ENCODE data around the gene DLG5.
A peak's percentile ranks its signal among the peaks of the same experiment; 100 is the strongest.

DLG5 gene

DNA sequence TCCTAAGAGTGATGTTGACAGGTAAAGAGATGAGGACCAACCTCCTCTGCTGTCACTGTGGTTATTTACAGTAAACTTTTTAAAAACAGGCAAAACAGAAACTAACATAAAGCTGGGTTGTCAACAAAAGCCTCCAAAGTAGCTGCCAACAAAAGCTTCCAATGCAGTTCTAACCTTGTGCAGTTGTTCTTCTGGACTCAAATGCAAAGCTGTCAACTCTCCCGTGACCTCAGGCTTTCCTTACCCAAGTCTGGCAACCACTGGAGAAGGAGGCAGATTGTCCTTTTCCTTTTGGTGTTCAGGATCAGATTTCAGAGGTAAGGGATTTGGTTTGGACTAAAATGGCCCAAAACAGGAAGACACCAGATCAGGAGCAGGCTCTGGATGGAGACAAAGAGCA lies 63.1 kb downstream of the DLG5 start:
- DNase-seq: no peak

DNA sequence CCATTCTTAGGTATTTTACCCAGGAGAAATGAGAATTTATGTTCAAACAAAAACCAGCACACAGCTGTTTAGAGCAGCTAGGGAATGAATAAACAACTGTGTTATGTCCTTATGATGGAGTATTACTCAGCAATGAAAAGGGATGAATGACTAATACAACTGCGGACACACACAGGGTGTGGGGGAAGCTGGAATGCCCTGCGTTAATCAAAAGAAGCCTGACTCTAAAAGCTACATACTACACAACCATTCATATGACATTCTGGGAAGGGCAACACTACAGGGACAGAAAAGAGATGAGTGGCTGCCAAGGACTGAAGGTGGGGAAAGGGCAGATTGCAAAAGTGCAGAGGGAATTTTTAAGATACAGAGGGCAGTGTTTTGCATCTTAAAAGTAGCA lies 64.0 kb downstream of the DLG5 start:
- no peak for DNase-seq

GRCh38 chr10:77861366-77861765 lies 65.2 kb downstream of the DLG5 start:
- DNase-seq: no peak

- DNase-seq: no peak
These were observed 66.7 kb downstream of the DLG5 start for GRCh38 chr10:77859865-77860282.

DNA sequence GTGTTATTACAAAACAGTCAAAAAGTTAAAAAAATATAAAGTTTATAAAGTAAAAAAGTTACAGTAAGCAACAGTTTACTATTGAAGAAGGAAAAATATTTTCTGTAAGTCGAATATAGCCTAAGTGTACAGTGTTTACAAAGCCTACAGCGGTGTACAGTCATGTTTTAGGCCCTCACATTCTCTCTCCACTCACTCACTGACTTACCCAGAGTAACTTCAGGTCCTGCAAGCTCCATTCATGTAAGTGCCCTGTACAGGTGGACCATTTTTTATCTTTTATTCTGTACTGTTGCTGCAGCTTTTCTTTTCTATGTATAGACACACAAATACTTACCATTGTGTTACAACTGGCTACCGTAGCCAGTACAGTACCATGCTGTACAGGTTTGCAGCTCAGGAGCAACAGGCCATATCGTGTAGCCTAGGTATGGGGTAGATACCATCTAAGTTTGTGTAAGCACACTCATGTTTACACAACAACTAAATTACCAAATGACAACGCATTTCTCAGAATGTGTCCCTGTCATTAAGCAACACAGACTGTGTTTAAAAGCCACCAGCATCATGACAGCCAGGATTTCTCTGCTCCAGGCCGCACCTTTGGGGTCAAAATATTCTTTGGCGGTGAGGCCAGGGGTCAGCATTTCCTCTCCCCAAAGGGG lies 67.2 kb downstream of the DLG5 start:
- DNase-seq: no peak

DNA sequence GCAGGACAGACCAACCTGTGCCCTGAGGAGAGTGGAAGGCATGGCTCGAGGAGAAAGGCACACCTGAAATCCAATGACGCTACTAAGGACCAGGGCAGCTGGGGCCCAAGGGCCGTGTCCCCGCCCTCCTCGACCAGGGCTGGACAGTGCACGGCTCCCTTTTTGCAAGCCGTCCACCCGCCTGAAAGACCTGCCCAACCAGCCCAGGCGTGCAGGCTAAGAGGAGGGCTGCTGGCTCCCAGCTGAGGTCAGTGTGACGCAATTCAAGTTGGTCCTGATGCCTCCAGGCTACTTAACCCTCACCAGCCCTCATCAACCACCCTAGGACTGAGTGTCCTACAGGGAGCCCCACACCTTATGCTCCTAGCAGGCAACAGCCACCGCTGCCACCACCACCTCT lies 69.3 kb downstream of the DLG5 start:
- DNase-seq: no peak

DNA sequence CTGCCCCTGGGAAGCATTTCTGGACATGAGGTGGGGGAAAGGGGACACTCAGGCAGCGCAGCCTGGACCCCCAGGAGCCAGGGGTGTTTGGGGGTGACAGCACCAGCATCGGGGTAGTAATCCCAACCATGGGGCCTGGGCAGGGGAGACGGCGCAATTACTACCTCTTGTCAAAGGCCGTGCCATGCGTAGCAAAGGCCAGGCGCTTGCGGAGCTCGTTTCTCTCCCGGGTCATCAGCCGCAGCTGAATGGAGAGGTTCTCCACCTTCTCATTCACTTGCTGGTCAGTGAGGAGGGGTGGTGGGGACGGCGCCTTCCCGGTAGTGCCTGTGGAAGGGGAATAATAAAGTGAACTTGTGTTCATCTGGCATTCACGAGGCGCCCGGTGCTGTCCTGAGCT lies 70.0 kb downstream of the DLG5 start:
- DNase-seq: no peak

GRCh38 chr10:77855404-77856155 lies 71.0 kb downstream of the DLG5 start:
- DNase-seq: no peak

DNA sequence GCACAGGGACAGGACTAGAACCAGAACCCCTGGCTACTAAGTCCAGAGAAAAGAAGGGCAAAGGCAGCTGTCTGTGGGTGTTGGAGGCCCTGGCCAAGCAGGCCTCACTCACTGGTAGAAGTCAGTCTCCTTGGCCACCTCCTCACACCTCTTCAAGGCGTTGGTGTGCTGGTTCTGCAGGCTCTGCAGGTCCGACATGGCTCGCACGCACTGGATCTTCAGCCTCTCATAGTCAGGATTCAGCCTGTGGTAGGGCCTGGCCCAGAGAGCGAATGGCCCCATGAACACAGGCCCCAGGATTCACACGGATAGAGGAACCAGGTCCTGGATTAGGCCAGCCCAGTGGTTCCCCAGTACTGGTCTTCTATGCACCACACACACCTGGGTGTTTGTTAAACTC lies 72.4 kb downstream of the DLG5 start:
- DNase-seq: no peak

DNA sequence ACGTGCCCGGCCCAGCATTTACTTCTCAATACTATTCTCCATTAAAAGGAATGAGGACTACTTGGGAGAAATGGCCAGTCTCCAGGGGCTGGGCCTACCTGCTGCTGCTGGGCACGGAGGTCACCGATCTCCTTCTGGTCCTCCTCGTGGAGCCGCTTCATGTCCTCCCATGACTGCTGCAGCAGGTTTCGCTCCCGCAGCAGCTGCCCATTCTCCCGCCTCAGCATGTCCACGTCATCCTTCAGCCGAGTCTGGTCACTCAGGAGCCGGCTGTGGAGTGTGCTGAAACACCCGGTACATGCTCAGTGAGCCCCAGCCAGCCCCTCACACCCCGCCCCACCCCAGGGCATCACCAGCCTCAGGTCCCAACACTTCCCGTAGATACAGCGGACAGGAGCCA lies 73.3 kb downstream of the DLG5 start:
- no peak for DNase-seq

DNA sequence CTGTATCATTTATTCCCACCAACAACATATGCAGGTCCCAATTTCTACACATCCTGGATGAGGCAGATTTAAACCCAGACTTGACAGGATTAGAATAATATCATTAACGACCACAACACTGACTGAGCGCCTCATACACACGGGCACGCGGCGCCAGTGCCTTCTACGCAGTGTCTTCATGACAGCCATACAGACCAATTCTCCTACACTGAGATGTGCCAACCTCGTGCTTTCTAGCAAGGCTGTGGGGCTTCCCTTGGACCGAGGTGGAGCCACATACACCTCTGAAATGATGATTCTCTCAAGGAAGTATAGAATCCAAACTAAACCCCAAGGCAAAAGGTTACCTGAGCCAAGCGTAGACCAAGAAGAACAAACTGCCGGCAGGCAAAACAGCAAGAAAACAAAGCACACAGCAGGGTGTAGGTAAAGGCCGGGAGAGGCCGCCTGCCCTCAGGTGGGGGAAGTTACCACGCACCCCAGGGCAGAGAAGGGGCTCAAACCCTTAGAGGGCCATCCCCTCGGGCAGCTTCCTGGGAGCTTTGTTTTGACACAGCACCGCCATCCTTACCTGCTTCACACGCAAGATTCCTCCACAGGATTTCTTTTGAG lies 75.8 kb downstream of the DLG5 start:
- no peak for DNase-seq

DNA sequence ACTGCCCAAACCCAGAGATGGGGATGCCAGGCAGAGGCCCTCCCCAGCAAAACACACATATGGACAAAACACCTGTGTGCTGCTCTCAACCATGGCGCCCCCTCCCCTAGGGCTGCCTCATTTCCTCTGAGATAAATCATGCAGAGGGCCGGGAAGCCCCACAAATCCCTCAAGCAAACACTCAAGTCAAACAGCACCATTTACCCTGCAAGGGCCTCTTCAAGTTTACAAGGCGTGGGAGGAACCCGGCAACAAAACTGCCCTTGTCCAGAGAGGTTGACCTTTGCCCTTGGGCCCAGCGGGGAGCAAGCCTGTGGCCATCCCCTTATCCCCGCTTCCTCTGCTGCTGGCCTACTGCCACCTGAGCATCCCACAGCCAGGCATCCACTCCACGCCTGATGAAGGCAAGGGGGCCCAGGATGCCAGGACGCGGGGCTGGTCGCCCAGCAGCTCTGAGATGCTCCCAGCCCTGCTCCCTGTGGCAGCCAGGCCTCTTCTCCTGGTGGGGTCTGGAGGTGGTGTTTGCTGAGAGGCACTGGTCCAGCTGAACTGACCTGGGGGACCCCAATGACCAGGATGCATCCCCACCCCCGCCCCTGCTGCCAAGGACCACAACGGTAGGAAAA lies 77.4 kb downstream of the DLG5 start:
- DNase-seq: no peak

DNA sequence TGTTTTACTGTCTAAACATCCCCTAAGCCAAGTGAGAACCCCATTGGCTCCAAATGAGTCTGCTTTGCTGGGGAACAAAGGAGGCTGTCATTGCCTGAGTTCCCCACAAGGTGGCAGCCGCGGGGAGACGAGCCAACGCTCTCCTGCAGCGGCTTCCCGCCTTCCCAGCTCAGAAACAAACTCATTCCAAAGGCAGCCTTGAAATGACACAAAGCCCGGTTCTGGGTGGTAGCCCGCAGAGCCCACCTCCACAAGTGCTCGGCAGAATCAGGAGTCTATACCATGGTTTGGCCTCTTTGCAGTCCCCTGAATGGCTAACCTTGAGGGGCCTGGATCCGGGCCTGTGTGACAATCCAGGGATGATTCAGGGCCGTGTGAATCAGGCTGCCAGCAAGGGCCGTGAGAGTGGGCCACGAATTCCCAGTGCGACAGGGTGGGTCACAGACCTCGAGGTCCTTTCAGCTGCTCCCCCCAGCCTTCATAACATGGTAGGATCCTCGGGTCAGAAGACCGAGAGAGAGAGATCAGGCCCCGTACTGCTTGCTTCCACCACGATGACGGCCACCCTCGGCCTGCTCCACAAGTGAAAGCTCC lies 79.7 kb downstream of the DLG5 start:
- DNase-seq: peak; percentile 12 to 37 (median 22)

GRCh38 chr10:77845451-77845850 lies 81.1 kb downstream of the DLG5 start:
- DNase-seq: no peak

- DNase-seq: no peak
These were observed 81.7 kb downstream of the DLG5 start for GRCh38 chr10:77844713-77845445.

- DNase-seq: no peak
These were observed 82.4 kb downstream of the DLG5 start for GRCh38 chr10:77844177-77844576.

GRCh38 chr10:77843264-77843663 lies 83.3 kb downstream of the DLG5 start:
- no peak for DNase-seq

GRCh38 chr10:77842652-77843212 lies 83.8 kb downstream of the DLG5 start:
- no peak for DNase-seq

GRCh38 chr10:77841711-77842375 lies 84.7 kb downstream of the DLG5 start:
- DNase-seq: no peak

GRCh38 chr10:77840636-77841035 lies 85.9 kb downstream of the DLG5 start:
- no peak for DNase-seq

- no peak for DNase-seq
These were observed 88.5 kb downstream of the DLG5 start for GRCh38 chr10:77837925-77838595.

Measured in activated CD4-positive, CD25-positive, alpha-beta regulatory T cell (primary cell).